DND-41 (cell line): ENCODE data around the gene CHRM5.

ENCODE experiments used
- CTCF ChIP-seq: IDR thresholded peaks from 2 replicates; pipeline ENCODE4 v1.5.1; 2012; ENCODE audit warnings: borderline replicate concordance, low read length, moderate library complexity, mild to moderate bottlenecking; ENCODE audit not compliant: poor library complexity, severe bottlenecking; ENCODE audit errors: extremely low read depth
- EZH2 ChIP-seq: IDR thresholded peaks from 3 replicates; pipeline ENCODE4 v1.6.1; 2012; ENCODE audit warnings: borderline replicate concordance, low read depth, mild to moderate bottlenecking, moderate library complexity, low read length, inconsistent platforms; ENCODE audit not compliant: severe bottlenecking

DNA sequence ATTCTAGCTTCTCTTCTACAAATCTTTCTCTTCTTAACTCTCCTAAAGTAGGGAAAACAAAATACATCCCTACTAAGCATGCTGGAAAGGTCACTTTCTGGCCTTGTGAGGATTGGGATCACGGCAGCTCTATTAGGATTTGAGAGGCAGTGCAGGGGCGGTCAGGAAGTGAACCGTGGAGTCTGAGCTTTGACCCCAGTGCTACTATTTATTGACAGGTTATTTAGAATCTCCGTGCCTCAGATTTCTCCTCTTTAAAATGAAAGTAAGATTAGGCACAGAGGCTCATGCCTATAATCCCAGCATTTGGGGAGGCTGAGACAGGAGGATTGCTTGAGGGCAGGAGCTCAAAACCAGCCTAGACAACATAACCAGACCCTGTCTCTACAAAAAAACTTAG is 42.0 kb upstream of the CHRM5 start:
- no peak for TF ChIP-seq CTCF
- no peak for TF ChIP-seq EZH2
